B cell (primary cell): Measurements from ENCODE around the gene PEX11G. TPM values are rescaled to one million over a fixed set of nuclear protein-coding genes. Genes with fewer than 3 reads are reported as not detected.

ENCODE experiments used
- ATAC-seq: fragments of 200-7000 bp; cut with Tn5 transposase; one replicate; pipeline ENCODE4 v1.10.0; 2021; ENCODE audit warnings: low read depth, mild to moderate bottlenecking, moderate number of reproducible peaks, moderate library complexity
- CTCF ChIA-PET: fragments of 350-600 bp; sonication (Branson Sonifier 250); formaldehyde crosslinking; loops from one replicate; lab custom pipeline; 2021; ENCODE audit warnings: antibody characterized with exemption, inconsistent platforms; lab: Charles Lee
- POLR2A ChIA-PET: fragments of 350-600 bp; sonication (Branson Sonifier 250); formaldehyde crosslinking; loops from one replicate; lab custom pipeline; 2021; ENCODE audit warnings: antibody characterized with exemption; lab: Charles Lee
- DNase-seq: peaks from one replicate; pipeline ENCODE4 v3.0.0; 2013
- H2AFZ ChIP-seq: 2 replicates; pipeline ENCODE4 v1.6.1; 2012; ENCODE audit warnings: mild to moderate bottlenecking, low read depth, low read length; ENCODE audit not compliant: insufficient read depth, poor library complexity, severe bottlenecking
- H3K27ac ChIP-seq, 2 donors: 1 replicate in 1 of 2; 2 replicates in 1 of 2; pipeline ENCODE4 v1.5.1; 2012 to 2013; ENCODE audit warnings: low read length in 2 of 2, mild to moderate bottlenecking in 2 of 2, moderate library complexity in 1 of 2
- H3K27me3 ChIP-seq, 4 experiments: fragments of 200-600 bp in 1 of 4; sonication (generic) in 1 of 4; replicated peaks in 1 of 4; 1 replicate in 2 of 4; 2 replicates in 2 of 4; pipeline versions ENCODE4 v1.6.1 to v1.7.0; 2013 to 2016; ENCODE audit warnings: low read length in 3 of 4, mild to moderate bottlenecking in 2 of 4, mixed read lengths in 1 of 4, moderate library complexity in 1 of 4; ENCODE audit not compliant: insufficient read depth in 4 of 4, control insufficient read depth in 3 of 4; ENCODE audit errors: control extremely low read depth in 1 of 4
- H3K36me3 ChIP-seq, 2 experiments: replicated peaks in 1 of 2; 1 replicate in 1 of 2; 2 replicates in 1 of 2; pipeline versions ENCODE4 v1.6.1 to v1.7.1; 2013; ENCODE audit warnings: low read length in 1 of 2; ENCODE audit not compliant: insufficient read depth in 2 of 2, control insufficient read depth in 1 of 2; ENCODE audit errors: control extremely low read depth in 1 of 2, extremely low read depth in 1 of 2
- H3K4me1 ChIP-seq, 2 donors: fragments of 200-600 bp in 1 of 2; sonication (generic) in 1 of 2; 1 replicate in 1 of 2; 2 replicates in 1 of 2; pipeline versions ENCODE4 v1.5.1 to v1.6.1; 2013 to 2017; ENCODE audit warnings: low read length in 2 of 2; ENCODE audit not compliant: control insufficient read depth in 2 of 2, insufficient read depth in 2 of 2
- H3K4me2 ChIP-seq: replicated peaks from 2 replicates; pipeline ENCODE3; 2012; ENCODE audit warnings: mild to moderate bottlenecking, low read depth, low read length; ENCODE audit not compliant: poor library complexity, severe bottlenecking
- H3K4me3 ChIP-seq, 5 experiments: fragments of 200-600 bp in 1 of 5; sonication (generic) in 1 of 5; 1 replicate in 3 of 5; 2 replicates in 2 of 5; pipeline versions ENCODE4 v1.5.1 to v1.7.0; 2011 to 2016; ENCODE audit warnings: low read length in 4 of 5, mild to moderate bottlenecking in 4 of 5, low read depth in 2 of 5, control low read depth in 1 of 5, moderate library complexity in 1 of 5; ENCODE audit not compliant: insufficient read depth in 1 of 5; ENCODE audit errors: control extremely low read depth in 1 of 5, extremely low read depth in 1 of 5
- H3K79me2 ChIP-seq: fragments of 200-600 bp; sonication (generic); one replicate; pipeline ENCODE4 v1.6.0; 2016; ENCODE audit warnings: low read length; ENCODE audit not compliant: control insufficient read depth, insufficient read depth
- H3K9ac ChIP-seq: fragments of 200-600 bp; sonication (generic); 2 replicates; pipeline ENCODE4 v1.6.1; 2017; ENCODE audit warnings: mild to moderate bottlenecking, low read length, moderate library complexity
- H3K9me3 ChIP-seq, 3 donors: one replicate each; pipeline versions ENCODE4 v1.6.1 to v1.7.1; 2013; ENCODE audit warnings: low read length in 2 of 3; ENCODE audit not compliant: control insufficient read depth in 2 of 3, insufficient read depth in 1 of 3; ENCODE audit errors: control extremely low read depth in 1 of 3
- H4K20me1 ChIP-seq: 2 replicates; pipeline ENCODE4 v1.6.0; 2012; ENCODE audit warnings: mild to moderate bottlenecking, low read length; ENCODE audit not compliant: insufficient read depth, control insufficient read depth, poor library complexity, severe bottlenecking
- H3K27ac Mint-ChIP-seq: one replicate; pipeline ENCODE4 v1.8.0; 2021; ENCODE audit warnings: mixed read lengths
- H3K27me3 Mint-ChIP-seq: one replicate; pipeline ENCODE4 v1.8.0; 2021; ENCODE audit warnings: mixed read lengths
- H3K4me1 Mint-ChIP-seq: one replicate; pipeline ENCODE4 v1.8.0; 2021; ENCODE audit warnings: mixed read lengths
- H3K4me3 Mint-ChIP-seq: one replicate; pipeline ENCODE4 v1.8.0; 2021; ENCODE audit warnings: mixed read lengths
- H3K9me3 Mint-ChIP-seq: one replicate; pipeline ENCODE4 v1.8.0; 2022; ENCODE audit warnings: mixed read lengths; ENCODE audit not compliant: insufficient read depth
- CTCF ChIP-seq: fragments of 200-600 bp; IDR thresholded peaks from one replicate; pipeline ENCODE4 v1.8.0; 2022; ENCODE audit warnings: antibody characterized with exemption, mild to moderate bottlenecking
- EZH2 ChIP-seq: IDR thresholded peaks from 2 replicates; pipeline ENCODE4 v1.6.1; 2012; ENCODE audit warnings: borderline replicate concordance, low read depth, mild to moderate bottlenecking, moderate library complexity, low read length; ENCODE audit not compliant: insufficient read depth, poor library complexity, severe bottlenecking
- WGBS: methylation state at CpG from one replicate; pipeline ENCODE4 v1.1.5; 2013; ENCODE audit warnings: missing lambda C conversion rate; ENCODE audit not compliant: insufficient coverage; 5-methylcytosine and 5-hydroxymethylcytosine counted together
- intact Hi-C: fragments of 100-400 bp; cut with micrococcal nuclease; formaldehyde crosslinking; loops from one replicate; pipeline ENCODE4 v1.10.0; 2022
- polyA plus RNA-seq: library from polyadenylated mRNA; depleted of rRNA; stranded (reverse); fragments of >200 nt; gene quantifications from 2 replicates; pipeline ENCODE4 v1.2.3, GENCODE V29; 2012
- total RNA-seq, 2 donors: library from RNA; stranded (reverse); fragments of 120-200 nt in 1 of 2; gene quantifications; 1 replicate in 1 of 2; 2 replicates in 1 of 2; pipeline versions ENCODE4 v1.2.3 to v1.2.4, GENCODE V29; 2013 to 2022

PEX11G gene
- total and polyA plus RNA-seq, 2 donors (not counting 1 experiment from before 2014, with no cell fraction given) = 0.40 to 0.62 TPM

GRCh38 chr19:7458675-7459074 is 30.2 kb downstream of the PEX11G start:
- Histone ChIP-seq H3K79me2 (peaks cover 100% of the 10 kb centered on the region), H3K9ac (no peak overlapping the region), H3K4me2 (no peak overlapping the region), H3K4me3 (no peak overlapping the region), H3K27ac (no peak overlapping the region), H3K4me1 (no peaks in the 10 kb centered on the region), H3K9me3 (peaks cover 0 to 9% (median 0%) of the 10 kb centered on the region in 3 donors), H3K27me3 (no peaks in the 10 kb centered on the region), H2AFZ (no peak overlapping the region), H3K36me3 (peaks cover 4 to 96% of the 10 kb centered on the region in 2 experiments), H4K20me1 (peaks cover 99% of the 10 kb centered on the region)
- intact Hi-C loops = no loop called here
- CTCF ChIA-PET = no interaction called here
- TF ChIP-seq CTCF (no peak), EZH2 (no peak)
- no peak for DNase-seq
- WGBS = 94% methylated on average over 8 of the region's 9 CpGs
- H3K27me3 Mint-ChIP-seq = no peaks in the 10 kb centered on the region
- no peak for ATAC-seq
- H3K4me3 Mint-ChIP-seq = no peak overlapping the region
- H3K4me1 Mint-ChIP-seq = peaks cover 2% of the 10 kb centered on the region
- POLR2A ChIA-PET = interaction anchor here (0.5 to 0.6 kb wide), 2 partner anchors 115 to 1446 kb away, joined by 6 to 18 read pairs; no protein-coding TSS in a partner anchor
- H3K9me3 Mint-ChIP-seq = no peaks in the 10 kb centered on the region
- H3K27ac Mint-ChIP-seq = no peak overlapping the region

DNA sequence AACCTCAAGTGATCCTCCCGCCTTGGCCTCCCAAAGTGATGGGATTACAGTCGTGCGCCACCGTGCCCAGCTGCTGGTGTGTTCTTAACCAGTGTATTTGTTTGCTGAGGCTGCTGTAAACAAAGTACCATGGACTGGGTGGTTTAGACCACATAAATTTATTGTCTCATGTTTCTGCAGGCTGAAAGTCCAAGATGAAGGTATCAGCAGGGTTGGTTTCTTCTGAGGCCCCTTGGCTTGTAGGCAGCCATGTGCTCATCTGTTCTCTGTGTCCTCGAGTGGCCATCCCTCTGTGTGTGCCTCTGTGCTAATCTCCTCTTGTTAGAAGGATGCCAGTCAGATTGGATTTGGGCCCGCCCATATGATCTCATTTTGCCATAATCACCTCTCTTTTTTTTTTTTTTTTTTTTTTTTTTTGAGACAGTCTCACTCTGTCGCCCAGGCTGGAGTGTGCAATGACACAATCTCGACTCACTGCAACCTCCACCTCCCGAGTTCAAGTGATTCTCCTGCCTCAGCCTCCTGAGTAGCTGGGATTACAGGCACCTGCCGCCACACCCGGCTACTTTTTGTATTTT is 31.8 kb downstream of the PEX11G start:
- 100% methylated on average over 4 of the region's 11 CpGs for WGBS
- H3K36me3 ChIP-seq = peaks cover 4 to 93% of the 10 kb centered on the region in 2 experiments
- H3K27me3 ChIP-seq = no peaks in the 10 kb centered on the region
- H3K9ac ChIP-seq = no peak overlapping the region
- Mint-ChIP-seq H3K27me3 (no peaks in the 10 kb centered on the region), H3K27ac (no peak overlapping the region), H3K4me1 (peaks cover 2% of the 10 kb centered on the region), H3K9me3 (no peaks in the 10 kb centered on the region), H3K4me3 (no peak overlapping the region)
- H3K4me2 ChIP-seq = no peak overlapping the region
- H4K20me1 ChIP-seq = peaks cover 99% of the 10 kb centered on the region
- no peak overlapping the region for H3K27ac ChIP-seq
- no peak for ATAC-seq
- peaks cover 0 to 9% (median 0%) of the 10 kb centered on the region in 3 donors for H3K9me3 ChIP-seq
- H2AFZ ChIP-seq = no peak overlapping the region
- POLR2A ChIA-PET = no interaction called here
- CTCF ChIA-PET = no interaction called here
- H3K4me3 ChIP-seq = no peak overlapping the region
- no peak for TF ChIP-seq EZH2
- TF ChIP-seq CTCF = no peak
- no peaks in the 10 kb centered on the region for H3K4me1 ChIP-seq
- intact Hi-C loops = no loop called here
- DNase-seq = no peak
- H3K79me2 ChIP-seq = peaks cover 100% of the 10 kb centered on the region
